Esophagus muscularis mucosa (tissue), 4 donors: ENCODE data around the gene CUBN. TPM values are rescaled to one million over a fixed set of nuclear protein-coding genes. Genes with fewer than 3 reads are reported as not detected.

Experiments
- DNase-seq: peaks from one replicate; pipeline ENCODE4 v3.0.0-alpha.2; 2017; ENCODE audit errors: extremely low spot score
- H3K27ac ChIP-seq, 4 donors: fragments of 200-600 bp; sonication (generic); replicated peaks in 1 of 4; 1 replicate in 3 of 4; 2 replicates in 1 of 4; pipeline ENCODE4 v1.5.1; 2016 to 2019; ENCODE audit warnings: mild to moderate bottlenecking in 1 of 4
- H3K27me3 ChIP-seq, 4 donors: fragments of 200-600 bp; sonication (generic); one replicate each; pipeline versions ENCODE4 v1.5.1 to v1.6.0; 2016 to 2019
- H3K36me3 ChIP-seq, 4 donors: fragments of 200-600 bp; sonication (generic); one replicate each; pipeline ENCODE4 v1.5.1; 2016 to 2019
- H3K4me1 ChIP-seq, 4 donors: fragments of 200-600 bp; sonication (generic); one replicate each; pipeline ENCODE4 v1.5.1; 2016 to 2019
- H3K4me3 ChIP-seq, 4 donors: fragments of 200-600 bp; sonication (generic); 1 replicate in 2 of 4; 2 replicates in 2 of 4; pipeline ENCODE4 v1.5.1; 2016 to 2019; ENCODE audit warnings: mild to moderate bottlenecking in 4 of 4, moderate library complexity in 1 of 4
- H3K9me3 ChIP-seq, 4 donors: fragments of 200-600 bp; sonication (generic); 1 replicate in 3 of 4; 2 replicates in 1 of 4; pipeline ENCODE4 v1.5.1; 2016 to 2019
- CTCF ChIP-seq, 3 experiments: fragments of 200-600 bp in 2 of 3; fragments of 450-650 bp in 1 of 3; sonication (generic) in 2 of 3; IDR thresholded peaks; one replicate each; pipeline ENCODE4 v1.5.1; 2017 to 2019; ENCODE audit warnings: antibody characterized with exemption in 3 of 3, mild to moderate bottlenecking in 2 of 3, moderate library complexity in 1 of 3
- EP300 ChIP-seq: sonication (generic); formaldehyde crosslinking; IDR thresholded peaks from one replicate; pipeline ENCODE4 v1.6.1; 2017; ENCODE audit warnings: antibody characterized with exemption
- POLR2A ChIP-seq: fragments of 450-650 bp; IDR thresholded peaks from one replicate; pipeline ENCODE4 v1.6.1; 2017; ENCODE audit warnings: antibody characterized with exemption, moderate library complexity, mild to moderate bottlenecking, low read depth
- POLR2AphosphoS5 ChIP-seq, 2 donors: sonication (generic); formaldehyde crosslinking; IDR thresholded peaks; one replicate each; pipeline ENCODE4 v1.6.1; 2017; ENCODE audit warnings: antibody characterized with exemption in 2 of 2
- WGBS: methylation state at CpG from one replicate; pipeline ENCODE4 v1.1.5; 2018; 5-methylcytosine and 5-hydroxymethylcytosine counted together
- intact Hi-C: fragments of 100-400 bp; cut with DNase I; formaldehyde crosslinking; loops from one replicate; pipeline ENCODE4 v1.15.1; 2023
- total RNA-seq, 4 donors: library from RNA; depleted of rRNA; stranded (reverse); fragments of >200 nt; gene quantifications; one replicate each; pipeline versions ENCODE4 v1.1.0 to v1.2.1, GENCODE V29; 2016

The CUBN gene
- total RNA-seq, 4 donors from 2014 or later, result 1.3 to 4.6 (median 2.3) TPM

- DNase-seq, result no peak
- H3K27me3 ChIP-seq, result no peaks in the 10 kb centered on the region
- H3K4me1 ChIP-seq, result no peaks in the 10 kb centered on the region
- intact Hi-C loops, result no loop called here
- H3K36me3 ChIP-seq, result no peaks in the 10 kb centered on the region
- WGBS, result 69% methylated on average over 1 of the region's 1 CpG
- no peaks in the 10 kb centered on the region for H3K9me3 ChIP-seq
- TF ChIP-seq POLR2AphosphoS5 (IDR thresholded peaks at IDR 0.05) (no peak), EP300 (no peak), POLR2A (no peak), CTCF (IDR thresholded peaks at IDR 0.05) (no peak)
- H3K27ac ChIP-seq, result no peak overlapping the region
- no peak overlapping the region for H3K4me3 ChIP-seq
Measured at GRCh38 chr10:16909271-16909767, 220.3 kb downstream of the CUBN start.

- H3K4me3 ChIP-seq, result no peak overlapping the region
- DNase-seq, result no peak
- H3K4me1 ChIP-seq, result no peaks in the 10 kb centered on the region
- H3K9me3 ChIP-seq, result no peaks in the 10 kb centered on the region
- TF ChIP-seq EP300, result no peak
- WGBS, result 58% methylated on average over 2 of the region's 2 CpGs
- H3K36me3 ChIP-seq, result no peaks in the 10 kb centered on the region
- no peaks in the 10 kb centered on the region for H3K27me3 ChIP-seq
- intact Hi-C loops, result no loop called here
- no peak overlapping the region for H3K27ac ChIP-seq
Measured at GRCh38 chr10:16907687-16908086, 221.9 kb downstream of the CUBN start.

- TF ChIP-seq EP300 (no peak), POLR2AphosphoS5 (IDR thresholded peaks at IDR 0.05) (no peak), POLR2A (no peak), CTCF (IDR thresholded peaks at IDR 0.05) (no peak)
- 81% methylated on average over 8 of the region's 8 CpGs for WGBS
- H3K9me3 ChIP-seq, result no peaks in the 10 kb centered on the region
- H3K27me3 ChIP-seq, result no peaks in the 10 kb centered on the region
- H3K4me1 ChIP-seq, result no peaks in the 10 kb centered on the region
- no peak overlapping the region for H3K27ac ChIP-seq
- no peak overlapping the region for H3K4me3 ChIP-seq
- DNase-seq, result no peak
- H3K36me3 ChIP-seq, result no peaks in the 10 kb centered on the region
- intact Hi-C loops, result no loop called here
Measured at GRCh38 chr10:16905320-16905719, 224.3 kb downstream of the CUBN start.

- WGBS, result 68% methylated on average over 4 of the region's 4 CpGs
- H3K4me3 ChIP-seq, result no peak overlapping the region
- no peak for TF ChIP-seq EP300
- TF ChIP-seq POLR2AphosphoS5 (IDR thresholded peaks at IDR 0.05), result no peak
- no peak for TF ChIP-seq POLR2A
- TF ChIP-seq CTCF (IDR thresholded peaks at IDR 0.05), result no peak
- no peak overlapping the region for H3K27ac ChIP-seq
- no peaks in the 10 kb centered on the region for H3K36me3 ChIP-seq
- no peaks in the 10 kb centered on the region for H3K9me3 ChIP-seq
- no peaks in the 10 kb centered on the region for H3K27me3 ChIP-seq
- no peak for DNase-seq
- intact Hi-C loops, result no loop called here
- H3K4me1 ChIP-seq, result no peaks in the 10 kb centered on the region
Measured at GRCh38 chr10:16904639-16905061, 225.0 kb downstream of the CUBN start.

- no peaks in the 10 kb centered on the region for H3K9me3 ChIP-seq
- no peaks in the 10 kb centered on the region for H3K36me3 ChIP-seq
- H3K4me1 ChIP-seq, result no peaks in the 10 kb centered on the region
- intact Hi-C loops, result no loop called here
- no peak overlapping the region for H3K27ac ChIP-seq
- no peak for DNase-seq
- H3K4me3 ChIP-seq, result no peak overlapping the region
- H3K27me3 ChIP-seq, result no peaks in the 10 kb centered on the region
- TF ChIP-seq POLR2A (no peak), POLR2AphosphoS5 (IDR thresholded peaks at IDR 0.05) (no peak), CTCF (IDR thresholded peaks at IDR 0.05) (no peak)
Measured at GRCh38 chr10:16904049-16904448, 225.6 kb downstream of the CUBN start.
